ENCODE measurements around the gene HSP90AB1. TPM values are rescaled to one million over a fixed set of nuclear protein-coding genes. Genes with fewer than 3 reads are reported as not detected.

The HSP90AB1 gene
- total RNA-seq, 4 donors from 2014 or later, result 556 to 669 (median 586) TPM

DNA sequence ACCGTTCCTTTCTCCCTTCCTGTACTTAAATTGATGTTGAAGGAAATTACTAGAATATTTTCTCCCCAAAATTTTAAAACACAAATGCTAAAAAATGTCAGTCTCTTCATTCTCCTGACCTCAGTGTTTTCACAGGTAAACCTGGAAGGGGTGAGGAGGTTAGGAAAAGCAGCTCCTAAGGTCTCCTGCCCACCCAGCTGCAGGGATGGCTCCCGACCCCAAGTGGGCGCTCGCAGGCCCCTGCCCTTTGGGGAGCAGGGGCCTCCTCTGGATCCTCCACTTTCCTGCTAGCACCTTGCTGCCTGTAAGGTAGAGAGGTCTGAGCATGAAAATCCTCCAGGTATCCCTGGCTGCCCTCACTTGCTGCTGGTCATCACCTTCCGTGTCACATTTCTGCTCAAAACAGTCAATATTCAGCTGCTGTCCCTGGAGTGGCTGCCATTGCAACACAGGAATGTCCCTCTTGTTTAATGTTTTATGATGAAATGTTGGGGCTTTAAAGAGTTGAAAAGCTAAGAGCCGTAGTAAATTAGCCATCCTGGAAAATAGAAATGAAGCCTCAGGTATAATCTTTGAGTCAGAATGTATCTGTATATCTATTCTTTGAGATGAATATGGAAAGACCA lies 10.9 kb upstream of the HSP90AB1 start:
- H3K36me3 ChIP-seq, result peaks cover 3 to 18% of the 10 kb centered on the region in 2 donors
- TF ChIP-seq, protein P1, sequence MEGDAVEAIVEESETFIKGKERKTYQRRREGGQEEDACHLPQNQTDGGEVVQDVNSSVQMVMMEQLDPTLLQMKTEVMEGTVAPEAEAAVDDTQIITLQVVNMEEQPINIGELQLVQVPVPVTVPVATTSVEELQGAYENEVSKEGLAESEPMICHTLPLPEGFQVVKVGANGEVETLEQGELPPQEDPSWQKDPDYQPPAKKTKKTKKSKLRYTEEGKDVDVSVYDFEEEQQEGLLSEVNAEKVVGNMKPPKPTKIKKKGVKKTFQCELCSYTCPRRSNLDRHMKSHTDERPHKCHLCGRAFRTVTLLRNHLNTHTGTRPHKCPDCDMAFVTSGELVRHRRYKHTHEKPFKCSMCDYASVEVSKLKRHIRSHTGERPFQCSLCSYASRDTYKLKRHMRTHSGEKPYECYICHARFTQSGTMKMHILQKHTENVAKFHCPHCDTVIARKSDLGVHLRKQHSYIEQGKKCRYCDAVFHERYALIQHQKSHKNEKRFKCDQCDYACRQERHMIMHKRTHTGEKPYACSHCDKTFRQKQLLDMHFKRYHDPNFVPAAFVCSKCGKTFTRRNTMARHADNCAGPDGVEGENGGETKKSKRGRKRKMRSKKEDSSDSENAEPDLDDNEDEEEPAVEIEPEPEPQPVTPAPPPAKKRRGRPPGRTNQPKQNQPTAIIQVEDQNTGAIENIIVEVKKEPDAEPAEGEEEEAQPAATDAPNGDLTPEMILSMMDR (IDR thresholded peaks at IDR 0.05), result no peak
- no peak for TF ChIP-seq POLR2A (IDR thresholded peaks at IDR 0.05)
- no peak overlapping the region for H3K4me3 ChIP-seq (replicated peaks in 1 of 3)
- WGBS, 2 donors, result 88 to 94% methylated on average over 6 of the region's 6 CpGs
- no peak for DNase-seq
- intact Hi-C loops (cut with DNase I), result loop anchor here (5.0 to 10.0 kb wide), 2 partner anchors 64 to 141 kb away; no protein-coding TSS in a partner anchor
- H3K27ac ChIP-seq, result peak overlapping the region in 2 of 3 donors; percentile 85 to 89
- no peaks in the 10 kb centered on the region for H3K27me3 ChIP-seq
- H3K4me1 ChIP-seq, result peaks cover 31 to 40% of the 10 kb centered on the region in 2 donors
- H3K9me3 ChIP-seq, result no peaks in the 10 kb centered on the region

DNA sequence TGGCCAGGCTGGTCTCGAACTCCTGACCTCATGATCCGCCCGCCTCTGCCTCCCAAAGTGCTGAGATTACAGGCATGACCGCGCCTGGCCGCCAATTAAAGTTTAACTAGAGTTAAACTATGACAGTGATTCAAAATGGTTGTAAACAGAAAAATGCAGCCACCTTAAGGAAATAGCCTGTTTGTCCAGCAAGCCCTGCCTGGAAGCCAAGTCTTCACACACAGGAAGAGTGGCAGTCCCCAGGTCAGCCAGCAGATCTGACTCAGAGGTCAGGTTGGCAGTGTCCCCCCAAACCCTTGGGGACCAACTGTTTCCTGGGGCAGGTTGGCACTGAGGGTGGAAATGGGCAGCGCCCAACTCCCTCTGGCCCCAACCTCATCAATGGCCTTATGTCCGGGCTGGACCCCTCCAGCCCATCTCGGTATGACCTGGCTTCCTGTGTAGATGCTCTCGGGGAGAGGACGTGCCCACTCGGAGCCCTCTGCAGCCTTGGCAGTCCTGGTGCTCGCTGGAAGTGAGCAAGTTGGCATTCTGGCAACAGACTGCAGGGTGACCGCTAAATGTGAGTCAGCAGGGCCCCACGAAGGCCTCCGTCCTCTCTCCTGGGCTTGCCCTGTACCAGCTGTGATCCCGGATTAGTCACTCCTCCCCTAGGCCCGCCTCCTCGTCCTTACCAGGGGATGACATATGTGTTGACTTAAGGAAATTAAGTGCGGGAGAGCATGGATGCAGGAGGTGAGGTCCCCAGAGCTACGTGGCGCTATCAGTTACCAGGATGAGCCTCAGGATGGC lies 9.7 kb upstream of the HSP90AB1 start:
- Histone ChIP-seq H3K27ac (peak overlapping the region; percentile 96 to 99 (median 97)), H3K27me3 (no peaks in the 10 kb centered on the region), H3K4me3 (replicated peaks in 1 of 3) (peak overlapping the region in 2 of 3 donors; percentile 55 to 85), H3K4me1 (peaks cover 31 to 40% of the 10 kb centered on the region in 2 donors), H3K36me3 (peaks cover 0 to 7% of the 10 kb centered on the region in 2 donors), H3K9me3 (no peaks in the 10 kb centered on the region)
- TF ChIP-seq, protein P1 (IDR thresholded peaks at IDR 0.05), result no peak
- peak; percentile 39 to 71 for TF ChIP-seq POLR2A (IDR thresholded peaks at IDR 0.05)
- 42 to 45% methylated on average over 16 of the region's 22 CpGs for WGBS, 2 donors
- DNase-seq, result peak; percentile 94 to 96
- intact Hi-C loops (cut with DNase I), result loop anchor here (5.0 to 10.0 kb wide), 2 partner anchors 65 to 142 kb away; no protein-coding TSS in a partner anchor

DNA sequence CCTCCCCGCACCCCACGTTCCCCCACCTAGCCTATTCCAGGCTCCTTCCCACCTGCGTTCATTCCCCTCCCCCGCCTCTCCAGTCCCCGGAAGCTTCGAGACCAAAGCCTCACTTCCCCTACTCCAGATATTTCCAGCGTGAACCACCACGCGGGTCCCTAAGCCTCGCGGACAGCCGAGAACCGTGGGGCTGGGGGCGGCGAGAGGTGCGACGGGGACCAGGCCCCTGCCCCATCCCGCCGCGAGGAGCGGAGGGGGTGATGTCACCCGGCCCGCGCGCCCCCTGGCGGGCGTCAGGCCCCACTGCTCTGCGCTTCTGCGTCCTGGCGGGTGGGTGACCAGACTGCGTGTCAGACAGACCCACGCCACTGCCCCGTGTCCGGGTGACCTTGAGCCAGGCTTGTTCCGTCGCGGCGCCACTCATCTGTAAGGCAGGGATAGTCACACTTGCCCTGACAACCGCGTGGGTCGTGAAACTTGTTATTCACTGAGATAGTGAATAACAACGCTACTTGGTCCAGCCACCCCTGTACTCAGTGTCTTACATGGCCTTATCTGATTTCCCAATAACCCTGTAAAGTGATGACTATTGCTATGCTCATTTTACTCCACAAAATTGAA lies 9.0 kb upstream of the HSP90AB1 start:
- DNase-seq, result peak; percentile 80 to 84
- intact Hi-C loops (cut with DNase I), result loop anchor here (5.0 to 10.0 kb wide), 2 partner anchors 66 to 143 kb away; no protein-coding TSS in a partner anchor
- Histone ChIP-seq H3K36me3 (peaks cover 0 to 2% of the 10 kb centered on the region in 2 donors), H3K27me3 (no peaks in the 10 kb centered on the region), H3K4me3 (replicated peaks in 1 of 3) (peak overlapping the region in 2 of 3 donors; percentile 55 to 85), H3K27ac (peak overlapping the region; percentile 96 to 99 (median 97)), H3K9me3 (no peaks in the 10 kb centered on the region), H3K4me1 (peaks cover 31 to 34% of the 10 kb centered on the region in 2 donors)
- 3 to 8% methylated on average over 16 to 34 of the region's 42 CpGs for WGBS, 2 donors
- TF ChIP-seq POLR2A (IDR thresholded peaks at IDR 0.05), result peak; percentile 10 to 44
- TF ChIP-seq, protein P1 (IDR thresholded peaks at IDR 0.05), result peak; percentile 93 to 98 (median 96)

DNA sequence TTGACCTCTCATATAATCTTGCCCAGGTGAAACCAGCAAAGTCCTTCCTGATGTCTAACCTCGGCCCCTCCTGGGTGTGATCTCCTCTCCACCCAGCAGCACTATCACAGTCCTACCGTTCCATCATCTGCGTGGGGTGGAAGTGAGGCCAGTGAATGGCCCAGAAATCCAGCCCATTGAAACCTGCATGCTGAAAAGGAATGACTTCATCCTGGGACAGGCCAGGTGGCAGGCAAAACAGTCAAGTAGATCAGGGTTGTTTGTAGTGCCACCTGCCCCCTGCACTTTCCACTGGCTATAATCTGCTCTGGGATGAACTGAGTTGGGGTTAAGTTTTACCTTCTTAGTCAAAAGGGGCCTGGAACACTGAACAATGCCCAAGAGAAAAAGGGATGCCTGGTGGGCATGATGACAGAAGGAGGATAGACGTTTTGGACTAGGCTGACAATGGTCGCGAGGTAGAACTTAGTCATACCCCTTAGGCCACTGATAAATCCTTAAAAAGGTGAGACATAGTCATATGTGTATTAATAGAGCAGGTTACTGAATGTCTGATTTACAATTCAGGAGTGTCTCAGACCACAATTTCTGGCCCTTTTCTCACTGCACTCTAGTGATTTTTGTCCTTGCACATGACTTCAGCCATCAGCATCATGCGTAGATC lies 8.1 kb upstream of the HSP90AB1 start:
- H3K9me3 ChIP-seq, result no peaks in the 10 kb centered on the region
- peaks cover 23 to 25% of the 10 kb centered on the region in 2 donors for H3K4me1 ChIP-seq
- no peak overlapping the region for H3K4me3 ChIP-seq (replicated peaks in 1 of 3)
- no peak overlapping the region for H3K27ac ChIP-seq
- no peaks in the 10 kb centered on the region for H3K36me3 ChIP-seq
- WGBS, 2 donors, result 88 to 89% methylated on average over 7 of the region's 7 CpGs
- intact Hi-C loops (cut with DNase I), result loop anchor here (5.0 to 10.0 kb wide), 2 partner anchors 67 to 144 kb away; no protein-coding TSS in a partner anchor
- H3K27me3 ChIP-seq, result no peaks in the 10 kb centered on the region
- no peak for DNase-seq
- TF ChIP-seq, protein P1 (IDR thresholded peaks at IDR 0.05), result no peak
- TF ChIP-seq POLR2A (IDR thresholded peaks at IDR 0.05), result no peak
